GM21381 (cell line): ENCODE results near the gene TMEM204.

Source experiments
- ATAC-seq: cut with Tn5 transposase; IDR thresholded peaks from one replicate; pipeline ENCODE4 v1.9.1; 2021; ENCODE audit warnings: mild to moderate bottlenecking, moderate library complexity; ENCODE audit not compliant: unreplicated experiment

Gene TMEM204

DNA sequence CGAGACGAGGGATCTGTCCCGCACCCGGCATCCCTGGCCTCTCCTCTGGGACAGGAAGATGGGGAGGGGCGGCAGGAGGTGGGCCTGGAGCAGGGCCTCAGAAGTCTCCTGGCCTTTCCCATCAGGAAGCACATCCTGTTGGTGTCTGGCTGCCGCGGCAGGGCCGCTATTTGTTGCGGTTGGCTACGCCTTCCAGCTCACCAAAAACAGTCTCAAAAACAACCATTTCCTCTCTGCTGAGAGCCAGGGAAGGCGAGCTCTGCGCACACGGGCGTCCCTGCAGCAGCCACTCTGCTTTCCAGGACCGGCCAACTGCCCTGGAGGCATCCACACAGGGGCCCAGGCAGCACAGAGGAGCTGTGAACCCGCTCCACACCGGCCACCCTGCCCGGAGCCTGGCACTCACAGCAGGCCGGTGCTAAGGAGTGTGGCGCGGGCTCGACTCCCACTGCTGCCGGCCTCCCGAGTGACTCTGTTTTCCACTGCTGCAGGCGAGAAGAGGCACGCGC, at the start of gene TMEM204:
TSS of gene TMEM204 (plus strand) at position 224 of the 509 bp plus-strand sequence. CDS start 610 bp downstream, outside the sequence.
- no peak for ATAC-seq

DNA sequence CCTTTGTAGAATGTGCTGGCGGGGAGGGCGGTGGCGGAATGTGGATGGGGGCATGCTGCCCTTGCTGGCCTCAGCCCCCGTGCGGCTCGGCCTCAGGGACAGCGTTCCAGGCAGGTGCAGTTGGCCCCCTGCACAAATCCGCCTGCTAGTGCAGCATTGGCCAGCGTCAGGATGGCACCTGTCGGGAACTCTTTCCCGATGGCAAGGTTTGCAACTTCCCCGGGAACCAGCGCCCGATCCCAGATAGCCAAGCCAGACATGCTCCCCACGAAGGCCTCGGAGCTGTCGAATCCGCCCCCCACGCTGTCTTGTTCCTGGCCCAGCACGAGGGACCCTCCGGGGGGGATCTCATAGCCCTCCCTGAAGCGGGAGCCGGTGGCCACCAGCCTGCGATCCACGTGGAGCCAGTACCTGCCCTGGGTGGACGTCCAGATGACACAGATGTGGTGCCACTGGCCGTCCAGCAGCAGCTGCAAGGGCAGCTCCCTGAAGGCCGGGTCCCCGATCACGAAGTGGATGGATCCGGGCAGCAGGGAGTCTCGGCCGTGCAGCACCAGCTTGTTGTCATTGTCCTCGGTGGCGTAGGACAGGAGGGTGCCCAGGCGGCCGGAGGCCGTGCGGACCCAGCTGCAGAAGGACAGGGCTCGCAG, 47.5 kb upstream of the TMEM204 start:
- ATAC-seq: no peak

DNA sequence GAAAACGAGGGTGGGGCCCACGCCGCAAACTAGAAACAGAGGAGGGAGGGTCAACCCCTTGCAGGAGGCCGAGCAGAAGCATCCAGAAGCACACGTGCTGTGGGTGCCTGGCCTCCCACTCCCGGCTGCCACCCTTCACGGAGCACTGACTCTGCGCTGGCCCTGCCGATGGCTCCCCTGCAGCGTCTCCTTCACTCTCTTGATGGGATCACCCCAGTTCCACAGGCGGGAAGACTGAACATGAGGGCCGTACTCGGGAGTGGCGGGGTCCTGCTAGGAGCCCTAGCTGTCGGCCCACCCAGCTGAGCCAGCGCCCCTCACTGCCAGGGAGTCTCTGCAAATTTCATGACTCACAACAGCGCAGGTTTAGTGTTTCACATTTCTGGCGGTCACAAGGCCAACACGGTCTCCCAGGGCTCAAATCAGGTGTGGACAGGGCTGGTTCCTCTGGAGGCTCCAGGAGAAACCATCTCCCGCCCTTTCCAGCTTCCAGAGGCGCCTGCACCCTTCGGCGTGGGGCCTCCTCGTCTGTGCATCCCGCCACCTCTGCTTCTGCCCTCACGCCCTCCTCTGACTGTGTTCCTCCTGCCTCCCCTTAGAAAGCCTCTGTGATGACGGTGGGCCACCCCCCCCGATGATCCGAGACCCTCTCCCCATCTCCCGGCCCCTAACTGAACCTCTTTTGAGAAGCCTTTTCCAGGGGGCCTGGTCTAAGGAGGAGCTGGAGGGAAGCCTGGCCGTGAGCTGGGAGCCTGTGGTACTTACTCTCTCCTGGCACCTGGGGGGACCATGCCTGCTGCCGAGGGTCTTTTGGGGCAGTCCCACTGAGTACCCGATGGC, 46.7 kb upstream of the TMEM204 start:
- no peak for ATAC-seq

DNA sequence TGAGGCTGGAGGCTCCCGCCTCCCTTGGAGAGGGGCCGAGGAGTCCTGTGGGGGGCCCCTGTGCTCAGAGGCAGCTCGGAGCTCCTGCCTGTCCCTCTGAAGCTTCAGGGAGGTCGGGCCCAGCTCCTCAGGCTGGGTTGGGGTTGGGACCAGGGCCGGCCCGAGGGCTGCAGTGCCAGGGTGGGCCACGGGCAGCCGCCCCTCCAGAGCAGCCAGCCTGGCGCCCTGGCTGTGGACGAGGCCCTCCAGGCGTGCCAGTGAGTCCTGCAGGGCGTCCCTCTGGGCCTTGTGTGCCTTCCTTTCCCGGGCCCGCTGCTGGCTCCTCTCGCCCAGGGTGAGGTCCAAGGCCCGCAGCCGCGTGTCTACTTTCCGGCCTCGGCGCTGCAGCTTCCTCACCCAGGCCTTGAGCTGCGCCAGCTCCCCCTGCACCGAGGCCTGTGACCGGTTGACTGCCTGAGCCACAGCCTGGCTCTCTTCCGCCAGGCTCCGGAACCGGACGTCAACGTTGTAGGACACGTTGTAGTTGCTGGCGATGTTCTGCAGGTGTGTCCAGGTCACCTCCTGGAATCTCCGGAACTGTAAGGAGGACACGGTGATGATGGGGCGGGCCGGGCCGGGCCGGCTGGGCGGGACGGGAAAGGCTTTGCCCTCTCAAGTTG, 45.9 kb upstream of the TMEM204 start:
- no peak for ATAC-seq

DNA sequence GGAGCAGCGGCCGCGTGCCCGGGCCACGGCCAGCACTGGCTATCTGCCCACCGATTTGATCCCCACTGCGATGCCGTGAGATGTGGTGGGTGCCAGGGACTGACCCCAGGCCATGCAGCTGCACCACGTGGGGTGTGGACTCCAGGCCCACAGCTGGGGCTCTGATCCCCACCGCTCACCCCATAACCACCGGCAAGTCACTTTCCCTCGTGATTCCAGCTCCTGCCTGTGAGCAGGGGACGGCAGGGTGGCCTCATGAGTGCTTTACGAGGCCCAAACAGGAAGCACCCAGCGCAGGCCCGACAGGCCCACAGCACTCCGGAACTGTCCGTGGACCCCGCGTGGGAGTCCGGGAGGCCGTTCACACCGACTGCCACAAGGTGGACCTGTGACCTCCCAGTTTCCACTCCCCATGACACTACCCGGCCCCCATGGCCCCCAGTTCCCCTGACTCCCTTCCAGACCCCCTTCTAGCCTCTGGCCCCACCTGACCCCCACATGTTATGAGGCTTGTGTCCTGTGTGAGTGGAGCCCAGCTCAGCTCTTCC, 45.3 kb upstream of the TMEM204 start:
- no peak for ATAC-seq

DNA sequence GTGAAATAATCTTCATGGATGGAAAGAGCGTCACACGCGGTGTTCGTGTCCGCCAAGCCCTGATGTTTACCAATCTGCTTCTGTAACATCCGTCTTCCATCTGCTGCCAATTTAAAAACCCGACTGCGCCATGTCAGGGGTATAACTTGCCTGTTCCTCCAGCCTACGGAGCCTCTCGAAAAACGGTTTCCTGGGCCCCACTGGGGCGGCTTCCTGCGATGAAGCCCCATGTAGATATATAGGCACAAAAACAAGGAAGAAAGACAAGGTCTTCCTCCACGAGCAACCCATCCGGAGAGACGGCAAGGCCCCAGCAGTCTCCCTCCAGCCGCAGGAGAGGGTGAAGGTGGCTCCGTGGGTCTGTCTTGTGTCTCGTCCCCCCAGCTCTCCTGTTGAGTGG, 44.8 kb upstream of the TMEM204 start, which contains the start of gene PTX4:
TSS of gene PTX4 (minus strand) at position 326 of the 400 bp plus-strand sequence. CDS start at position 291, 35 bp downstream.
- no peak for ATAC-seq

DNA sequence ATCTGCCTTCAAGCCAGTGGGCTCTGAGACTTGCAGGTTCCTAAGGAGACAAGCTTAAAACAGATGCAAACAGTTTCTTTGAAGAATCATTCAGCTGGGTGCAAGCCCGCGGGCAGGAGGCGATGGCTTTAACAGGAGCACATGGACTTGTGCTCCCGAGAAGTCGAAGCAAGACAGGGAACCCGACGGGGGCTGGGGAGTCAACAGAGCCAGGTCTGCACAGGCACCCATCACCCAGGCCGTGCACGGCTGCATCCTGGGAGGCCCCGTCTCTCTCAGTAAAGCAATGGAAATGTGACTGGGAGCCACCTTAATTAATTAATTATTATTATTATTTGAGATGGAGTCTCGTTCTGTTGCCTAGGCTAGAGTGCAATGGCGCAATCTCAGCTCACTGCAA, 44.4 kb upstream of the TMEM204 start:
- ATAC-seq: no peak

DNA sequence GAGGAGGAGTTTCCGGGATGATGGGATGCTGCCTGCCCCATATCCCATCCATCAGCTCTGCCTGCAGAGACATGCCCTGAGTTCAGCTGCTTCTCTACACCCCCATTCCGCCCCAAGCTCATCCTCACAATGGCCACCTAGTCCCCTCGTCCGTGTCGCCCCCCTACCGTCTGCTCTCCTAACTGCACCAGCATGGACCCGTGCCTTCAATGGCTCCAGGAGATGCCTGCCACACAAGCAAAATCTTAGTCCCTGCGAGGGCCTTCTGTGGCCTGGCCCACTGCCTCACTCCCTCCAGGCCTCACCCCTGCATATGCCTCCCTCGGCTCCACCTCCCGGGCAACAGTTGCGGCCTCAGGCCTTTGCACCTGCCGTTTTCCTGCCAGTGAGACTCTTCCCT, 42.1 kb upstream of the TMEM204 start:
- no peak for ATAC-seq

DNA sequence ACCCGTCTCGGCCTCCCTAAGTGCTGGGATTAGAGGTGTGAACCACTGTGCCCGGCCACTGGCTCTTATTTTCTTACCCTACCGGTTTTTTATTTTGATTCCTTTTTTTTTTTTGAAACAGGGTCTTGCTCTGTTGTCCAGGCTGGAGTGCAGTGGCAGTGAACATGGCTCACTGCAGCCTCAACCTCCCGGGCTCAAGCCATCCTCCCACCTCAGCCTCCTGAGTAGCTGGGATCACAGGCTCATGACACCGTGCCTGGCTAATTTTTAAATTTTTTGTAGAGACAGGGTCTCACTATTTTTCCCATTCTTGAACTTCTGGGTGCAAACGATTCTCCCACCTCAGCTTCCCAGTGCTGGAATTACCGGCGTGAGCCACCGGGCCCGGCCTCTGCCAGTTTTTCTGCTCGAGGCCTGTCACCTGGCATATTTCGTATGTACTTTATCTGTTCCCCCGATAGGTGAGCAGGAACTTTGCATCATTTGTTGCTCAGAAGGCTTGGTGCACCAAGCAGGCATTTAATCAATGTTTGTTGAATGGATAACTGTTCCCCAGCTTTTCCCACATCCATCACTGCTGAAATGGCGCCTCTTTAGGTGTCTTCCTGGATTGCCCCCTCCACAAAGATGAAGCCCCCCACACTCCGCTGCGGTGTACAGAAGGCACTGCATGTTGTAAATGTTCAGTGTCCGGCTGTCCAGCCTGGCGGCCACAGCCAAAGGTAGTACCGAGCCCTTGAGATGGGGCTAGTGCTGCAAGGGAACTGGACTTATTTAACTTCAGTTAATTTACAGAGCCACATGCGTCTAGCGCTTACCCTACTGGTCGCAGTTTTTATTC, 41.2 kb upstream of the TMEM204 start:
- ATAC-seq: no peak

DNA sequence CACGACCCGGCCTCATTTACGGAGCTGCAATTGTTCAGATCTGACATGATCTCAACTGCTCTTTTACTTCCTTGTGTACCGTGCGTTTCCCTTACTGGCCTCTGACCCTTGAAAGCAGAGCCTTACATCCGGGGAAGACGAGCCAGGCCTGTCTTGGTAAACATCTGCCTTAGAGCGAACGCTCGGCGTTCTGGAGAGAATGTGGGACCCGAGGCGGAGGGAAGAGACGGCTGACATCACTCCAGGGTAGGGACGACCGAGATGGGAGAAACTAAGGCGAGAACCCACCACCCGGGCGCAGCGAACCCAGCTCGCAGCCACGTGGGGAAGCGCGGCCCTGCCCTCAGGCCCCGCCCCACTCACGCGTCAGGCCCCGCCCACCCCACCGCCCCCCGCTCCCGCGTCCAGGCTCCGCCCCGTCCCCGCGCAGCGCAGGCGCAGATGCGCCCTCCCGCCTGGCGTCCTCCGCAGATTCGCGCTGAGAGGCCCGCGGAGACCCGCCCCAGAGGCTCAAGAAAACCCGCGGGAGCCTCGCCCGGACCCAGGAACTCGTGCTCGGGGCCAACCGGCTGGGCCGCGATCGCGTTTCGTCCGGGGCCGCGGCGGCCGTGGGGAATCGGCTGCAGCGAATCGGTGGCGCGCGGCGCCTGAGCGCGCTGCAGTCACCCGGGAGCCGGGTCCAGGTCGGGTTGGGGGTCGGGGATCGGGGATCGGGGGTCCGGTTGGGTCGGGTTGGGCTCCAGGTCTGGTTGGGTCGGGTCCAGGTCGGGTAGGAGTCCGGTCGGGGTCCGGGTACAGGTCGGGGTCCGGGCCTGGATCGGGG, 40.3 kb upstream of the TMEM204 start, which contains the start of gene TELO2:
TSS of gene TELO2 (plus strand) at position 438 of the 823 bp plus-strand sequence. CDS start 922 bp downstream, outside the sequence.
- peak; percentile 54 for ATAC-seq

DNA sequence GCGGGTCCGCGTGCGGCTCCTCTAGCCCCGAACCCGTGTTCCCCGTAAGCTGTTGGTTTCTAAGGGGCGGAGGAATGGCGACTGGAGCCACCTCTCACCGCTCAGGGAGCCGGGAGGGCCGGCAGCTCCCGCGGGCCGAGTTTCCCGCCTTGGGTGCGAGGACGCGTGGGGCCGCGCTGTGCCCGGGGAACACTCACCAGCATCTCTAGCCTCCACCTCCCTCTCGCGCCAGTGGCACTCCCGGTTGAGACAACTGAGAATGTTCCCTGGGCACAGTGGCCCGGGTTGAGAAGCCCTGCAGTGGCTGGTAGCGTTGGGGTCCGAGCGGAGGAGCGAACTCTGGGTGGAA, 39.7 kb upstream of the TMEM204 start:
- ATAC-seq: peak; percentile 7

DNA sequence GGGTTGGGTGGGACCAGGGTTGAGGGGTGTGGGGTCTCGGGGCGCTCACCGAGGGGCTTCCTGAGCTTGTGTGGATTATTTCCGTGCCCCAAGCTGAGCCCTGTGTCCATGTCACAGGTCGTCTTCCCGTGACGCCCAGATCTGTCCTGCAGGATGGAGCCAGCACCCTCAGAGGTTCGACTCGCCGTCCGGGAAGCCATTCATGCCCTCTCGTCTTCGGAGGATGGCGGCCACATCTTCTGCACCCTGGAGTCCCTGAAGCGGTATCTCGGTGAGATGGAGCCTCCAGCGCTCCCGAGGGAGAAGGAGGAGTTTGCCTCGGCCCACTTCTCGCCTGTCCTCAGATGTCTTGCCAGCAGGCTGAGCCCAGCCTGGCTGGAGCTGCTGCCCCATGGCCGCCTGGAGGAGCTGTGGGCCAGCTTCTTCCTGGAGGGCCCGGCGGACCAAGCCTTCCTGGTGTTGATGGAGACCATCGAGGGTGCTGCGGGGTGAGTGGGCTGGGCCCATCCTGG, 39.3 kb upstream of the TMEM204 start:
- ATAC-seq: no peak

DNA sequence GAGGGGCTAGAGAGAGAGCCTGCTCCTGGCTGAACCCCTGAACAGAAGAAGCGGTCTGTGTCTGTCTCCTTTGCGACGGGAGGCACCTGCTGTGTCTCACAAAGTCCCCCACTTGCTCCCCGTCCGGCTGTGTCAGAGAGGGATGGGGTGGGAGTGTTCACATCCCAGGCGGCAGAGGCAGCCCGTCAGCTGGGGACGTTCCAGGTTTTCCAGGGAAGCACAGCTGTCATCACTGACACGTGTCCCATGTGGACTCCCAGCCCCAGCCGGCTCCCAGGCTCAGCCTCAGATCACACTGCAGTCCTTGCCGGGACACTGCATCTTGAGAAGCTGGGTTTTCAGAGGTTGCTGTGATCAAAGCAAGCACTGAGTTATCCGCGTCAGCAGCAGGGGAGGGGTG, 38.8 kb upstream of the TMEM204 start:
- no peak for ATAC-seq

DNA sequence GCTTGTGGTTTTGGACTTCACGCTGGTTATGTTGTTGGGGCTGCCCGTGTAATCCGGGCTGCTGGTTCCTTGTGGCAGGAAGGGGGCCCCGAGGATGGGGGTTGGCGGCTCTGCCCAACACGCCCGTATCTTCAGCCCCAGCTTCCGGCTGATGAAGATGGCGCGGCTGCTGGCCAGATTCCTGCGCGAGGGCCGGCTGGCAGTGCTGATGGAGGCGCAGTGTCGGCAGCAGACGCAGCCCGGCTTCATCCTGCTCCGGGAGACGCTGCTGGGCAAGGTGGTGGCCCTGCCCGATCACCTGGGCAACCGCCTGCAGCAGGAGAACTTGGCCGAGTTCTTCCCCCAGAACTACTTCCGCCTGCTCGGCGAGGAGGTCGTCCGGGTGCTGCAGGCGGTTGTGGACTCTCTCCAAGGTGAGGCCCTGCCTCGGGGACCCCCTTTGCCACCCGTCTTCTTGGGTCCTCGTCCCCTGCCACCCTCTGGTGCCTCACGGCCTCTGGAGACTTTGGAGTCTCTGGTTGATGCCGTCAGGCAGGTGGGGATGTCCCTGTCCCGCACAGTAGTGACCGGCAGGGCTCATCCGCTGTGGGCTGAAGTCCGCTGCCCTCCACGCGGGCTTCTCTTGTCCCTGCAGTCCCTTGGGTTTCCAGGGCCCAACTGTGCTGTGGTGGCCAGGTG, 38.1 kb upstream of the TMEM204 start:
- no peak for ATAC-seq

DNA sequence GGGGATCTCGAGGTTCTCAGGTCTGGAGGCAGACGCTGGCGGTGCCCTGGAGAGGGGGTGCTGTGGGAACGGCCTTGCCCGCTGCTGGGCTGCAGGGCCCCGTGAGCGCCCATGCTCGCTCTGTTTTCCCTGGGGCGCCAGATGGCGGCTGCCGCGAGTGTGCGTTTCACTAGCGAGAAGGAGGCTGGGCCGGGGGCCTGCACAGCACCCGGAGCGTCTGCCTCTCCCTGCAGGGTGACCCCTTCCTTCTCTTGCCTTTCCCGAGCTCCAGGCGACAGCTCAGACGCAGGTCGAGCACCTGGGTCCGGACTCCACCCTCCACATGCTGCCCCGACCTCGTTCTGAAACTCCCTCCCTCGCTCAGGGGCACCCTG, 37.6 kb upstream of the TMEM204 start:
- ATAC-seq: no peak

DNA sequence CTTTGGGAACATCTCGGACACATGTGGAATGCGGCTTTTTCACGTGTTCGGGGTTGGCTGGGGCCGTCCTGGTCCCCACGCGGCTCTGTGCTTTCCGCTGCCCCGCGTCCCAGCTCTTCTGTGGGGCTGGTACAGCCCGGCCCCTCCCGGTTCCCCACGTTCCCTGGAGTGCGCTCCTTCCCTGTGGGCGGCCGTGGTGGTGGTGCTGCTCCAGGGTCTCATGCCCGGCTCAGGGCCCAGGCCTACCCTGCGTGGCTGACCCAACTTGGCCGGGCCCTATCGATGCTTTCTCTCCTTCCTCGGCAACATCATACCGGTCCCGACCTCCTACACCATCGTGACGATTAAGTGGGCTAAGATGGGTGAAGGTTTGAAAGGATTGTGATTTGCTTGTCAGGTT, 37.0 kb upstream of the TMEM204 start:
- ATAC-seq: no peak

DNA sequence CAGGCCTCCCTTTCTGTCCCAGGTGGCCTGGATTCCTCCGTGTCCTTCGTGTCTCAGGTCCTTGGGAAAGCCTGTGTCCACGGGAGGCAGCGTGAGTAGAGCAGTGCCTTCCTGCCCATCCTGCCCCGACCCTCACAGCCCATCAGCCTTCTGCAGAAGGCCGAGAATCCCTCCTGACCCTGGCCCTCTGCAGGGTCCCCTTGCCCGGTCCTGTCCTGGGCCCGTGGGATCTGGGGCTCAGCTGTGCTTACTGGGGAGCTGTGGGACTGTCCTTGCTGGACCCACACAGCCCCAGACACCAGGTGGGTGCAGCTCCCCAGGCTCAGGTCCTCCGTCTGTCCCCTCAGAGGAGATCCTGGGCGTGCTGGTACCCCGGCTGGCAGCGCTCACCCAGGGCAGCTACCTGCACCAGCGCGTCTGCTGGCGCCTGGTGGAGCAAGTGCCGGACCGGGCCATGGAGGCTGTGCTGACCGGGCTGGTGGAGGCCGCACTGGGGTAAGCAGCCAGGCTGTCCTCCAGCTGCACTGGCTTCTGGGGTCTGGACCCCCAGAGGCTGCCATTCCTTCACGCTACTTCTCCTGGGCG, 36.4 kb upstream of the TMEM204 start:
- ATAC-seq: no peak
